Immature natural killer cell (primary cell): Measurements from ENCODE around the gene LRRN1. TPM values are rescaled to one million over a fixed set of nuclear protein-coding genes. Genes with fewer than 3 reads are reported as not detected.
"Not testable (repeated sequence)": the region's sequence is repeated elsewhere in the genome, so short reads cannot be mapped to it uniquely, and the experiment has no call there.

Experiments used
- DNase-seq, 3 donors: peaks; one replicate each; pipeline ENCODE4 v3.0.0; 2022; ENCODE audit warnings: mixed read lengths in 1 of 3
- H3K27ac Mint-ChIP-seq, 6 donors: one replicate each; pipeline ENCODE4 v1.8.0; 2020; ENCODE audit warnings: mixed read lengths in 6 of 6, mild to moderate bottlenecking in 5 of 6, inconsistent platforms in 4 of 6, moderate library complexity in 3 of 6
- H3K27me3 Mint-ChIP-seq, 3 donors: one replicate each; pipeline ENCODE4 v1.8.0; 2020 to 2021; ENCODE audit warnings: low read depth in 3 of 3, mild to moderate bottlenecking in 3 of 3, mixed read lengths in 3 of 3, moderate library complexity in 3 of 3, inconsistent platforms in 1 of 3
- H3K36me3 Mint-ChIP-seq, 3 donors: one replicate each; pipeline ENCODE4 v1.8.0; 2020; ENCODE audit warnings: mixed read lengths in 3 of 3, inconsistent platforms in 2 of 3, mild to moderate bottlenecking in 2 of 3
- H3K4me1 Mint-ChIP-seq, 2 donors: one replicate each; pipeline ENCODE4 v1.8.0; 2020; ENCODE audit warnings: inconsistent platforms in 2 of 2, mild to moderate bottlenecking in 2 of 2, mixed read lengths in 2 of 2, moderate library complexity in 1 of 2
- H3K4me3 Mint-ChIP-seq, 5 donors: one replicate each; pipeline ENCODE4 v1.8.0; 2020; ENCODE audit warnings: mild to moderate bottlenecking in 5 of 5, mixed read lengths in 5 of 5, inconsistent platforms in 3 of 5, moderate library complexity in 3 of 5
- H3K9me3 Mint-ChIP-seq, 6 donors: one replicate each; pipeline ENCODE4 v1.8.0; 2020; ENCODE audit warnings: mild to moderate bottlenecking in 6 of 6, mixed read lengths in 6 of 6, inconsistent platforms in 4 of 6, moderate library complexity in 3 of 6
- polyA plus RNA-seq, 3 donors: library from polyadenylated mRNA; unstranded; fragments of 300-500 nt; fragmentation: Illumina TruSeq; gene quantifications; one replicate each; pipeline ENCODE4 v1.2.3, GENCODE V29; 2021

The LRRN1 gene
- polyA plus RNA-seq, 3 donors from 2014 or later, result 0.30 to 0.84 TPM; not detected in 1

GRCh38 chr3:3875491-3875890 lies 76.3 kb downstream of the LRRN1 start:
- Mint-ChIP-seq H3K27me3 (peaks cover 0 to 2% (median 0%) of the 10 kb centered on the region in 3 donors), H3K36me3 (peaks cover 0 to 4% (median 4%) of the 10 kb centered on the region in 3 donors), H3K4me3 (no peak overlapping the region), H3K27ac (no peak overlapping the region), H3K9me3 (peaks cover 0 to 4% (median 0%) of the 10 kb centered on the region in 6 donors), H3K4me1 (no peaks in the 10 kb centered on the region)
- DNase-seq, result no peak

GRCh38 chr3:3881050-3881449 lies 81.8 kb downstream of the LRRN1 start:
- H3K4me1 Mint-ChIP-seq, result no peaks in the 10 kb centered on the region
- H3K9me3 Mint-ChIP-seq, result peaks cover 0 to 16% (median 2%) of the 10 kb centered on the region in 6 donors
- H3K27me3 Mint-ChIP-seq, result peaks cover 0 to 2% (median 0%) of the 10 kb centered on the region in 3 donors
- no peak for DNase-seq
- H3K36me3 Mint-ChIP-seq, result no peaks in the 10 kb centered on the region
- no peak overlapping the region for H3K27ac Mint-ChIP-seq
- H3K4me3 Mint-ChIP-seq, result no peak overlapping the region

GRCh38 chr3:3887311-3887710 lies 88.1 kb downstream of the LRRN1 start:
- H3K36me3 Mint-ChIP-seq, H3K27me3 Mint-ChIP-seq, H3K27ac Mint-ChIP-seq, H3K4me1 Mint-ChIP-seq, H3K4me3 Mint-ChIP-seq, DNase-seq: not testable (repeated sequence)
- H3K9me3 Mint-ChIP-seq, result peaks cover 13 to 62% (median 31%) of the 10 kb centered on the region in 6 donors

GRCh38 chr3:3893590-3893989 lies 94.4 kb downstream of the LRRN1 start:
- Mint-ChIP-seq H3K27me3 (peaks cover 0 to 2% (median 0%) of the 10 kb centered on the region in 3 donors), H3K27ac (no peak overlapping the region), H3K4me1 (no peaks in the 10 kb centered on the region)

More at GRCh38 chr3:3893590-3893989, 94.4 kb downstream of the LRRN1 start:
- peaks cover 0 to 3% (median 2%) of the 10 kb centered on the region in 3 donors for H3K36me3 Mint-ChIP-seq
- H3K9me3 Mint-ChIP-seq, result peaks cover 11 to 36% (median 23%) of the 10 kb centered on the region in 6 donors
- no peak overlapping the region for H3K4me3 Mint-ChIP-seq
- no peak for DNase-seq
